Measurements from ENCODE around the gene HOXC12. TPM values are rescaled to one million over a fixed set of nuclear protein-coding genes. Genes with fewer than 3 reads are reported as not detected.
A peak's percentile ranks its signal among the peaks of the same experiment; 100 is the strongest.

HOXC12 gene
- total RNA-seq, 1 donor from 2014 or later, result not detected

- Histone ChIP-seq H3K9me3 (ENCODE audit: control insufficient read depth in 3 of 3, low read length in 3 of 3) (no peaks in the 10 kb centered on the region), H3K4me1 (ENCODE audit: control insufficient read depth in 3 of 3, insufficient read depth in 3 of 3, low read length in 3 of 3) (peaks cover 0 to under 1% (median 0%) of the 10 kb centered on the region in 3 donors), H3K4me3 (ENCODE audit: low read length in 3 of 3) (no peak overlapping the region), H3K9ac (ENCODE audit: low read depth in 1 of 3, low read length in 3 of 3) (no peak overlapping the region), H3K27me3 (ENCODE audit: control insufficient read depth in 3 of 3, insufficient read depth in 3 of 3, low read length in 3 of 3) (peaks cover 90 to 93% (median 92%) of the 10 kb centered on the region in 3 donors), H3K36me3 (ENCODE audit: control insufficient read depth in 3 of 3, insufficient read depth in 3 of 3, low read length in 3 of 3) (no peaks in the 10 kb centered on the region), H3K27ac (ENCODE audit: low read depth, low read length) (no peak overlapping the region)
These were observed 22.7 kb upstream of the HOXC12 start for GRCh38 chr12:53931844-53932581.

DNA sequence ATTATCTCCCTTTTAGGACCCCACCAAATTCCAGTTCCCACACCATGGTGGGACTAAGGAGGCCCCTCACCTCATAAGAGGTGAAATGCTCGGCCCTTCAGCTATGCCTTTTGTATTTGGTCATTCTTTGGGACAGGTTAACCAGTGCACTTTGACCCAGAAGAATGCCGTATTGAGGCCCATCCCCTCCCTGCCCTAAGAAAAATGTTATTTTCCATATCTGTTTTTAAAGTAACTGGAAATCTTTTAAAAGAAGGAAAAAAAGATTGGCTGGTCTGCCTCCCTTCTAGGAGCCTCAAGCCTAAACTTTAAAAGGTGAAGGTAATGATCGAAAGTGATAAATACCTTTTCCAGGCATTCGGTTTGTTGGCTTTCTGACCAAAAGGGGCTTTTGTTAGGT, 21.8 kb upstream of the HOXC12 start:
- H3K4me1 ChIP-seq (ENCODE audit: control insufficient read depth in 3 of 3, insufficient read depth in 3 of 3, low read length in 3 of 3), result peaks cover 2 to 8% (median 3%) of the 10 kb centered on the region in 3 donors
- H3K9ac ChIP-seq (ENCODE audit: low read depth in 1 of 3, low read length in 3 of 3), result no peak overlapping the region
- H3K27me3 ChIP-seq (ENCODE audit: control insufficient read depth in 3 of 3, insufficient read depth in 3 of 3, low read length in 3 of 3), result peaks cover 92 to 94% (median 93%) of the 10 kb centered on the region in 3 donors
- H3K36me3 ChIP-seq (ENCODE audit: control insufficient read depth in 3 of 3, insufficient read depth in 3 of 3, low read length in 3 of 3), result no peaks in the 10 kb centered on the region
- H3K4me3 ChIP-seq (ENCODE audit: low read length in 3 of 3), result no peak overlapping the region
- H3K27ac ChIP-seq (ENCODE audit: low read depth, low read length), result no peak overlapping the region
- no peaks in the 10 kb centered on the region for H3K9me3 ChIP-seq (ENCODE audit: control insufficient read depth in 3 of 3, low read length in 3 of 3)

GRCh38 chr12:53935383-53936341, 19.0 kb upstream of the HOXC12 start:
- H3K36me3 ChIP-seq (ENCODE audit: control insufficient read depth in 3 of 3, insufficient read depth in 3 of 3, low read length in 3 of 3), result no peaks in the 10 kb centered on the region
- H3K9me3 ChIP-seq (ENCODE audit: control insufficient read depth in 3 of 3, low read length in 3 of 3), result no peaks in the 10 kb centered on the region
- no peak overlapping the region for H3K9ac ChIP-seq (ENCODE audit: low read depth in 1 of 3, low read length in 3 of 3)
- peaks cover 90 to 92% (median 91%) of the 10 kb centered on the region in 3 donors for H3K27me3 ChIP-seq (ENCODE audit: control insufficient read depth in 3 of 3, insufficient read depth in 3 of 3, low read length in 3 of 3)
- H3K27ac ChIP-seq (ENCODE audit: low read depth, low read length), result no peak overlapping the region
- peaks cover 5 to 14% (median 11%) of the 10 kb centered on the region in 3 donors for H3K4me1 ChIP-seq (ENCODE audit: control insufficient read depth in 3 of 3, insufficient read depth in 3 of 3, low read length in 3 of 3)
- no peak overlapping the region for H3K4me3 ChIP-seq (ENCODE audit: low read length in 3 of 3)

- no peaks in the 10 kb centered on the region for H3K36me3 ChIP-seq (ENCODE audit: control insufficient read depth in 3 of 3, insufficient read depth in 3 of 3, low read length in 3 of 3)
- H3K27ac ChIP-seq (ENCODE audit: low read depth, low read length), result no peak overlapping the region
- H3K4me1 ChIP-seq (ENCODE audit: control insufficient read depth in 3 of 3, insufficient read depth in 3 of 3, low read length in 3 of 3), result peaks cover 5 to 14% (median 11%) of the 10 kb centered on the region in 3 donors
- no peak overlapping the region for H3K4me3 ChIP-seq (ENCODE audit: low read length in 3 of 3)
- no peaks in the 10 kb centered on the region for H3K9me3 ChIP-seq (ENCODE audit: control insufficient read depth in 3 of 3, low read length in 3 of 3)
- H3K9ac ChIP-seq (ENCODE audit: low read depth in 1 of 3, low read length in 3 of 3), result no peak overlapping the region
- H3K27me3 ChIP-seq (ENCODE audit: control insufficient read depth in 3 of 3, insufficient read depth in 3 of 3, low read length in 3 of 3), result peaks cover 89 to 90% (median 90%) of the 10 kb centered on the region in 3 donors
These were observed 17.6 kb upstream of the HOXC12 start for GRCh38 chr12:53937099-53937498.

- Histone ChIP-seq H3K9ac (ENCODE audit: low read depth in 1 of 3, low read length in 3 of 3) (peak overlapping the region in 2 of 3 donors; percentile 38 to 50), H3K9me3 (ENCODE audit: control insufficient read depth in 3 of 3, low read length in 3 of 3) (no peaks in the 10 kb centered on the region), H3K27ac (ENCODE audit: low read depth, low read length) (no peak overlapping the region), H3K4me1 (ENCODE audit: control insufficient read depth in 3 of 3, insufficient read depth in 3 of 3, low read length in 3 of 3) (peaks cover 5 to 14% (median 11%) of the 10 kb centered on the region in 3 donors), H3K4me3 (ENCODE audit: low read length in 3 of 3) (peak overlapping the region; percentile 48 to 70 (median 60)), H3K27me3 (ENCODE audit: control insufficient read depth in 3 of 3, insufficient read depth in 3 of 3, low read length in 3 of 3) (peaks cover 86 to 91% (median 89%) of the 10 kb centered on the region in 3 donors), H3K36me3 (ENCODE audit: control insufficient read depth in 3 of 3, insufficient read depth in 3 of 3, low read length in 3 of 3) (no peaks in the 10 kb centered on the region)
These were observed 16.9 kb upstream of the HOXC12 start for GRCh38 chr12:53937596-53938325.

- Histone ChIP-seq H3K9me3 (ENCODE audit: control insufficient read depth in 3 of 3, low read length in 3 of 3) (no peaks in the 10 kb centered on the region), H3K9ac (ENCODE audit: low read depth in 1 of 3, low read length in 3 of 3) (peak within 1 kb of the TSS in 2 of 3 donors; percentile 38 to 50), H3K27ac (ENCODE audit: low read depth, low read length) (no peak within 1 kb of the TSS), H3K27me3 (ENCODE audit: control insufficient read depth in 3 of 3, insufficient read depth in 3 of 3, low read length in 3 of 3) (peaks cover 83 to 88% (median 87%) of the 10 kb centered on the region in 3 donors), H3K4me3 (ENCODE audit: low read length in 3 of 3) (peak within 1 kb of the TSS; percentile 48 to 70 (median 60)), H3K36me3 (ENCODE audit: control insufficient read depth in 3 of 3, insufficient read depth in 3 of 3, low read length in 3 of 3) (no peaks in the 10 kb centered on the region), H3K4me1 (ENCODE audit: control insufficient read depth in 3 of 3, insufficient read depth in 3 of 3, low read length in 3 of 3) (peaks cover 5 to 14% (median 11%) of the 10 kb centered on the region in 3 donors)
These were observed 16.2 kb upstream of the HOXC12 start, which contains the start of gene HOXC13 for GRCh38 chr12:53938326-53939140. HOXC13 (plus strand) TSS chr12:53938831; CDS start chr12:53938907, 76 bp downstream.

- H3K4me1 ChIP-seq (ENCODE audit: control insufficient read depth in 3 of 3, insufficient read depth in 3 of 3, low read length in 3 of 3), result peaks cover 5 to 14% (median 11%) of the 10 kb centered on the region in 3 donors
- peak overlapping the region in 2 of 3 donors; percentile 41 to 70 for H3K4me3 ChIP-seq (ENCODE audit: low read length in 3 of 3)
- H3K9ac ChIP-seq (ENCODE audit: low read depth in 1 of 3, low read length in 3 of 3), result no peak overlapping the region
- no peak overlapping the region for H3K27ac ChIP-seq (ENCODE audit: low read depth, low read length)
- peaks cover 83 to 88% (median 87%) of the 10 kb centered on the region in 3 donors for H3K27me3 ChIP-seq (ENCODE audit: control insufficient read depth in 3 of 3, insufficient read depth in 3 of 3, low read length in 3 of 3)
- H3K36me3 ChIP-seq (ENCODE audit: control insufficient read depth in 3 of 3, insufficient read depth in 3 of 3, low read length in 3 of 3), result no peaks in the 10 kb centered on the region
- no peaks in the 10 kb centered on the region for H3K9me3 ChIP-seq (ENCODE audit: control insufficient read depth in 3 of 3, low read length in 3 of 3)
These were observed 15.3 kb upstream of the HOXC12 start for GRCh38 chr12:53939141-53940108.

GRCh38 chr12:53940443-53941014, 14.2 kb upstream of the HOXC12 start:
- H3K4me1 ChIP-seq (ENCODE audit: control insufficient read depth in 3 of 3, insufficient read depth in 3 of 3, low read length in 3 of 3), result peaks cover 5 to 14% (median 11%) of the 10 kb centered on the region in 3 donors
- no peak overlapping the region for H3K4me3 ChIP-seq (ENCODE audit: low read length in 3 of 3)
- no peak overlapping the region for H3K9ac ChIP-seq (ENCODE audit: low read depth in 1 of 3, low read length in 3 of 3)
- peaks cover 84 to 89% (median 87%) of the 10 kb centered on the region in 3 donors for H3K27me3 ChIP-seq (ENCODE audit: control insufficient read depth in 3 of 3, insufficient read depth in 3 of 3, low read length in 3 of 3)
- H3K36me3 ChIP-seq (ENCODE audit: control insufficient read depth in 3 of 3, insufficient read depth in 3 of 3, low read length in 3 of 3), result no peaks in the 10 kb centered on the region
- H3K9me3 ChIP-seq (ENCODE audit: control insufficient read depth in 3 of 3, low read length in 3 of 3), result no peaks in the 10 kb centered on the region
- H3K27ac ChIP-seq (ENCODE audit: low read depth, low read length), result no peak overlapping the region
